ACHN (cell line): ENCODE measurements around the gene AKAP12.

Experiments
- DNase-seq: peaks from one replicate; pipeline ENCODE4 v3.0.0-alpha.2; 2015
- in situ Hi-C: cut with HindIII; loops from 2 replicates; pipeline ENCODE4 v1.10.0; 2017; ENCODE audit warnings: low sequenced_read_pairs, low pct_ligation_motif_present, low pct_unique_long_range_greater_than_20kb

The AKAP12 gene

GRCh38 chr6:151239603-151240035, at the start of gene AKAP12:
Gene AKAP12 (plus strand): TSS chr6:151239967. CDS start chr6:151240563, 596 bp downstream.
- in situ Hi-C loops: no loop called here
- no peak for DNase-seq

GRCh38 chr6:151191527-151191926, 48.2 kb upstream of the AKAP12 start:
- no peak for DNase-seq

GRCh38 chr6:151196555-151196954, 43.2 kb upstream of the AKAP12 start:
- in situ Hi-C loops: no loop called here
- no peak for DNase-seq

More at GRCh38 chr6:151191527-151191926, 48.2 kb upstream of the AKAP12 start:
- in situ Hi-C loops: no loop called here

GRCh38 chr6:151197556-151197955, 42.2 kb upstream of the AKAP12 start:
- no peak for DNase-seq
- in situ Hi-C loops: no loop called here

GRCh38 chr6:151199991-151200390, 39.8 kb upstream of the AKAP12 start:
- DNase-seq: no peak
- in situ Hi-C loops: no loop called here

GRCh38 chr6:151205721-151206600, 33.8 kb upstream of the AKAP12 start:
- in situ Hi-C loops: no loop called here
- DNase-seq: no peak

GRCh38 chr6:151207674-151208073, 32.1 kb upstream of the AKAP12 start:
- in situ Hi-C loops: no loop called here
- DNase-seq: no peak

- no peak for DNase-seq
- in situ Hi-C loops: no loop called here
These were observed 30.5 kb upstream of the AKAP12 start for GRCh38 chr6:151209071-151209831.

GRCh38 chr6:151211075-151211474, 28.7 kb upstream of the AKAP12 start:
- DNase-seq: no peak
- in situ Hi-C loops: no loop called here

- DNase-seq: no peak
- in situ Hi-C loops: no loop called here
These were observed 26.4 kb upstream of the AKAP12 start for GRCh38 chr6:151213352-151213751.

GRCh38 chr6:151215999-151216398, 23.8 kb upstream of the AKAP12 start:
- in situ Hi-C loops: no loop called here
- DNase-seq: no peak

- in situ Hi-C loops: no loop called here
- DNase-seq: no peak
These were observed 23.0 kb upstream of the AKAP12 start for GRCh38 chr6:151216804-151217203.

GRCh38 chr6:151219192-151219591, 20.6 kb upstream of the AKAP12 start:
- no peak for DNase-seq
- in situ Hi-C loops: no loop called here

- in situ Hi-C loops: no loop called here
- no peak for DNase-seq
These were observed 15.7 kb upstream of the AKAP12 start for GRCh38 chr6:151224076-151224475.

GRCh38 chr6:151225919-151226318, 13.8 kb upstream of the AKAP12 start:
- in situ Hi-C loops: no loop called here
- no peak for DNase-seq

- no peak for DNase-seq
- in situ Hi-C loops: no loop called here
These were observed 10.9 kb upstream of the AKAP12 start for GRCh38 chr6:151228788-151229400.

- no peak for DNase-seq
- in situ Hi-C loops: no loop called here
These were observed 10.1 kb upstream of the AKAP12 start for GRCh38 chr6:151229401-151230276.

- no peak for DNase-seq
- in situ Hi-C loops: no loop called here
These were observed 9.5 kb upstream of the AKAP12 start for GRCh38 chr6:151230277-151230577.
